Activated T-cell treated with anti-CD3 and anti-CD28 coated beads for 24 hours (primary cell): ENCODE results near the gene GSG1L.

Experiments used
- DNase-seq: peaks from one replicate; pipeline ENCODE4 v3.0.0-alpha.2; 2020; ENCODE audit warnings: low read depth

GSG1L gene

DNA sequence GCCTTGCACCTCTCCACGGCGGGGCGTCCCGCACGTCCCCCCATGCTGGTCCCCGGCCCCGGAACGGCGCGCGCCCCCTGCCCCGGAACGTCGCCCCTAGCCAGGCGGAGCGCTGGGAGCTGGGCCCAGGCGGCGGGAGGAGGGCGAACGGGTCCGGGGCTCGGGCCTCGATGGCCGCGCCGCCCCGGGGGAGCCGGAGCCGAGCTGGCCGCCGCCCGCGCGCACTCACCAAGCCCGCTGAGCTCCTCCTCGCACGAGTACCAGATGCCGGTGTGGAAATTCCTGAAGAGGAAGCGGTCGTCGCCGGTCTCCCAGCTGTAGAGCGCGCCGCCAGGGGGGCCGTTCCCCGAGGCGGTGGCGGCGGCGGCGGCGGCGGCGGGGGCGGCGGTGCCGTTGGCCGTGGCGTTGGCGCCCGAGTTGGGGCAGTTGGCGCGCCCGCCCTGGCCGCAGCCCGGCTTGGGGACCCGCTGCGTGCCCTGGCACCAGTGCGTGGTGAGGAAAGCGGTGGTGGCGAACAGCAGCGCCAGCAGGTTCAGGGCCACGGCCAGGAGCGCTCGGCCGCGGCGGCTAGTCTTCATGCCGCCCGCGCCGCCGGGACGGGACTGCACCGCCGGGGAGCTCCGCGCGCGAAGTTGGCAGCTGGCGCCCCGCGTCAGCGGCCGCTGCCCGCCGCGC is 530 bp downstream of the GSG1L start:
- no peak for DNase-seq

GRCh38 chr16:28062261-28062846 is 1.2 kb downstream of the GSG1L start:
- no peak for DNase-seq

GRCh38 chr16:28061352-28062101 is 2.0 kb downstream of the GSG1L start:
- no peak for DNase-seq

DNA sequence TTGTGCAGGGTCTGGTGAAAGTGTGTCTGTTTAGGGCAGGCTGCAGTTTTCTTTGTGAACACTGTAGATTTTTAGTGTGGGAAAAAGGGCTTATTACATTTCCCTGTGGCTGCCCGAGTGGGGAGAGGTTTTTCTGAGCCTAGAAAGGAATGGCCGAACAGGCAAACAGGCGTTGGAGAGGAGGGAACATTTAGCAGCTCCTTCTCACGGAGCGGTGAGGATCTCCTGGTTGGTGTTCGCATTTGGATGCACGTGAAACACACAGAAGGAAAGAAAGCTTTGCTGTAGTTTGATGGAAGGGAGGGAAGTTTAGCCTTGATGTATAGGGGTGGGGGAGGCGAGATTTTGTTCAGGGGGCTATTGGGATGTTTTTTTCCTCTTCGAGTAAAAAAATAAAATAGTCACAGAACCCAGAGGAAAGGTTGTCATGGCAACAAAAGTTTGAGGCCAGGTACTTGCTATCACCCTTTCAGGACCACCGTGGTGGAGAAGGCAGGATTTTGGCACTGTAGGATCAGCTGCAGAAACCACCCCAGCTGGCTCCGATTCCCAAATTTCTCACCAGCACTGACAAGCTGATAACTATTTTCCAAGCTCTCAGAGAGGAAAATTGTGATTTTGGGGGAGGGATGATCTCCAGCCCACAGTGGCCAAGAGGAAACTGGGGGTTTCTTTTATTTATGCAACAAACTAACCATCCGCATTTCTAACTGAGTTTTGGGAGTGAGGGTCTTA is 3.5 kb downstream of the GSG1L start:
- no peak for DNase-seq

- DNase-seq: no peak
Measured at GRCh38 chr16:28058839-28059589, 4.5 kb downstream of the GSG1L start.

DNA sequence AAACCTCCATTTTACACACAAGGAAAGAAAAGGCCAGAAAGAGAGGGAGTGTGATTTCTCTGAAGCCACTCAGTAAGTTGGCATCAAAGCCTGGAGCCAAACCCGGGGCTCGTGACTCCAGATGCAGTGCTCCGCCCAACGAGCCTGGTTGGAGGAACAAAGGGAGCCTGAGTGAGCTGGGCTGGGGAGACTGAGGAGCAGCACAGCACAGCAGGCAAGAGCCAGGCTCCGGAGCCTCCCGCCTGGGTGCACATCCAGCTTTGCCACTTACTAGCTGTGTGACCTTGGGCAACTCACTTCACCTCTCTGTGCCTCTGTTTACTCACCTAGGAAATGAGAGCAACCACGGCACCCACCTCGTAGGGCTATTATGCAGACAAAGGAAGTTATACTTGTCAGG is 5.6 kb downstream of the GSG1L start:
- no peak for DNase-seq

DNA sequence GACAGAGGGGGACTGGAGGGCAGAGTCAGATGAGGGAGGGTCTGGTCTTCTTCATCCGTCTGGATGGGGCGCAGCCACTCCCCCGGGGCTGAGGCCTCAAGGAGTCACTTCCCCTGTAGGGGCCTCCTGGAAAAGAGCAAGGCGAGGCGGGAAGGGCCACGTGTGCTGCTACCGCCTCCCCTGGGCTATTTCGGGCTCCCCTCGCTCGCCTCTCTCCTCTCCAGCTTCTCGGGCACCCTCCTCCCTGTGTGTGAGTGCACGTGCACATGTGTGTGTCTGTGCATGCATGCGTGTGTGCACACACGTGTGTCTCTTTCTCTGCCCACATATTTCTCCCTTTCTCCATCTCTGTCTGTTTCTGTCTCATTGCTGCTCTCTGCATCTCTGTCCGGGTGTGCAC is 10.1 kb downstream of the GSG1L start:
- no peak for DNase-seq

- no peak for DNase-seq
Measured at GRCh38 chr16:28052274-28053128, 11.0 kb downstream of the GSG1L start.

GRCh38 chr16:28051486-28051885 is 12.0 kb downstream of the GSG1L start:
- DNase-seq: no peak

- no peak for DNase-seq
Measured at GRCh38 chr16:28042811-28043210, 20.7 kb downstream of the GSG1L start.

- no peak for DNase-seq
Measured at GRCh38 chr16:28041615-28042014, 21.9 kb downstream of the GSG1L start.

- no peak for DNase-seq
Measured at GRCh38 chr16:28040039-28040438, 23.5 kb downstream of the GSG1L start.

DNA sequence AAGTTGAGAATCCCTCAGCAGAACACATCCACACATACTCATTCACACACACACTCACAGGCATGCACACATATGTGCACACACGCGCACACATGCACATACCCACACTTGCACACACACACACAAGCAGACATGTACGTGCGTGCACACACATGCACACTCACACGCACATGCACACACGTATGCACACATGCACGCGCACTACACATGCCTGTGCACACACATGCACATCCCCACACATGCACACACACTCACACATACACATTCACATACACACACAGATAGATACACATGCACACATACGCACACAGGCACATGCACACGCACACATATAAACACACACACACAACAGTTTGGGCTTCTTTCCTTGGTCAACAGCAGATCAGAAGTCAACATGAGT is 24.0 kb downstream of the GSG1L start:
- DNase-seq: no peak

DNA sequence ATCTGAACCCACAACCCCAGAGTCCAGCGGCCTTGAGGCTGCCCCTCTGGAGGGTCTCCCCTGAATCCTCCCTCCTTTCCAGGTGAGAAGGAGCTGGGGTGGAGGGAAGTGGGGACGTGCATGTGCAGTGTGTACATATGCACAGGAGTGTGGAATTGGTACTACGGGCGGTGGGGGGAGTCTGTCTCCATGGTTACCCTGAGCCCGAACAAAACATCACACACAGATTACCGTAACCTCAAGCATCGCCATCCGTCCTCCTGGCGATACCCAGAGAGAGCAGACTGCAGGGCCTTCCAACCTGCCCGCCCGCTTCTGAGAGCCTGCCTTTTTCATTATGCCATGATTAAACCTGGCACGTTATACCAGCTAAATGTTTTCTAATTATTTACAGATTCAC is 25.1 kb downstream of the GSG1L start:
- DNase-seq: no peak

DNA sequence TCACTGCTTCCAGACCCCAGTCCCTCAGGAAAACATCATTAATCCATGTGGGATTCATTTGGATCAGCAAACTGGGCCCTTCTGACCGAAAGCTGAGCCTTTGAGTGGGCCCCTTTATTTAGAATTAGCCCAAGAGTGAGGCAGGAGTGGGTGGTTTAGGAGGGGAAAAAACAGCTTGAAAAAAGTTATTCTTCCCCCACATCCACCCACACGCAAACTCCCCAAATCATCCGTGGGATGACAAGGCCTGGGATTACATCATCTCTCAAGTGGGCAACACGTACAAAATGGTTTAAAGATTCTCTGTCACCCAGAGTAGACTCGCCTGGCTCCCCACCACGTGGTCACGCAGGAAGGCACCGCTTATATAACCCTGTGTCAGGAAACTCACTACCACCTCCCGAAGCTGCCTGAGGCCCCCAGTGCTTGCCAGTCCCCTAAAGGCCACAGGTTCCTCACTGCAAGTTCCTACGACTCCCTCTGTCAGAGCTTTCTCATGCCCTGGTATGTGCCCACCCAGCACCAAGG is 27.6 kb downstream of the GSG1L start:
- no peak for DNase-seq

DNA sequence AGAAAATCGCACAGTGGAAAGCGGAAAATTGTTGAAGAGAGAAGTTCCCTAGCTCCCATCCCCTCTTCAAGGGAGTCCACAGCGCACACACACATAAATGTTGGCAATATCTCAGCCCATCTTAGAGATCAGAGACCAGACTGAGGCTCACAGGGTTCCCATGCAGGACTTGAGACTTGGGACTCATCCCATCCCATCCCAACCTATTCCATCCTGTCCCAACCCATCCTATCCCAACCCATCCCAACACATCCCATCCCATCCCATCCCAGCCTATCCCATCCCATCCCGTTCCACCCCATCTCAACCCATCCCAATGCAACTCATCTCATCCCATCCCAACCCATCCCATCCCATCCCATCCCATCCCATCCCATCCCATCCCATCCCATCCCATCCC is 29.6 kb downstream of the GSG1L start:
- DNase-seq: no peak

DNA sequence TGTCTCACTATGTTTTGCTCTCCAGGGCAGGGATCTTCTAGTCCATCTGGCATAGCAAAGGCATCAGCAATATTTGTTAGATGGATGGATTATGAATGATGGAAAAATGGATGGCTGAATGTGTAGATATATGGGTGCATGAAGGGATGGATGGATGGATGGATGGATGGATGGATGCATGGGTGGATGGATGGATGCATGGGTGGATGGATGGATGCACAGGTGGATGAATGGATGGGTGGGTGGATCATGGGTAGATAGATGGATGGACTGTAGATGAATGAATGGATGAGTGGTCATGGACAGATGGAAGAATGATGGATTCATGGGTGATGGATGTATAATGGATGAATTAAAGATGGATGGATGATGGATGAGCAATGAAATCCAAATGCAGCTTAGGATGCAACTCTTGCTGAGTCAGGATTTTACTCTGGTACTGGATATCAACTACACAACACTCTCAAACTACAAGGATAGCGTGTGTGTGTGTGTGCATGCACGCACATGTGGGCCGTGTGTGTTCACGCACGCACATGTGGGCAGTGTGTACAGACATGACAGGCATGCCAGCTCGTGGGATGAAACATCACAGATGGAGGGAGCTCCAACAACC is 34.0 kb downstream of the GSG1L start:
- DNase-seq: no peak

DNA sequence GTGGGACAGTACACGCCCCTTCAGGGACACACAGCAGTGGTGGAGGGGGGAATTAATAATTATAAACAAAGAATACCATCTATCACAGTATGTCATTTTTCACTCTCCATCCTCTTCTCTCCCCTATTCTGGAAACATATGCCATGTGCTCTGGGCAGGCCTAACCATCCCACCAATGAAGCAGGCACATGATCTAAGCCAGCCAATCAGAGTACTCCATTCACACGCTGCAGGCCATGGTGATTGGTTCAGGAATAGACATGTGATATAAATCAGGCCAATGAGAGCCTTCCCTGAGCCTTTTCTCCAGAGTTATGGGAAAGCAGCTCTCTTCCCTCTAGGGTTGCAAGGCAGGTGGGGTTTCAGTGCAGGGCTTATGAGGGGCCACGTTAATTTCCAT is 36.5 kb downstream of the GSG1L start:
- no peak for DNase-seq

DNA sequence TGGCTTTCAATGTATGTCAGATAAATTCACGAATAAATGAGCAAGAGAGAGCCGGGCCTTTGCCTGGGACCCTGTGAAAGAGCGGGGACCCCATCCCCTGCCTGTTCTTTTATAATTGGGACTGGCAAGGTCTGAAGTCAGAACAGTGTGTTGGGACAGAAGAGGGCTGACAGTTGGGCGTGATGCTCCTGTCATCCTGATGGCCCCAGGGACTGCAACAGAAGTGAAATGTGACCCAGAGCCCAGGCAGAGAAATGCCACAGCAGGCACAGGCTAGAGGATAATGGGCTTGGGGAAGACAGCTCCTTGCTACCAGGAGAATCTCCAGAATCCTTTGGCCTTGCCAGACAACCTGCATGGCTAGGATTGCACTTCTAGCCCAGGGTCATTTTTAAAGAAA is 37.9 kb downstream of the GSG1L start:
- DNase-seq: no peak

- DNase-seq: no peak
Measured at GRCh38 chr16:28019218-28019617, 44.3 kb downstream of the GSG1L start.
